NCI-H2107 (cell line): ENCODE results near the gene ACOT11.

ENCODE experiments used
- DNase-seq: peaks from one replicate; lab custom pipeline; 2025; lab: John Stamatoyannopoulos, UW

Gene ACOT11

DNA sequence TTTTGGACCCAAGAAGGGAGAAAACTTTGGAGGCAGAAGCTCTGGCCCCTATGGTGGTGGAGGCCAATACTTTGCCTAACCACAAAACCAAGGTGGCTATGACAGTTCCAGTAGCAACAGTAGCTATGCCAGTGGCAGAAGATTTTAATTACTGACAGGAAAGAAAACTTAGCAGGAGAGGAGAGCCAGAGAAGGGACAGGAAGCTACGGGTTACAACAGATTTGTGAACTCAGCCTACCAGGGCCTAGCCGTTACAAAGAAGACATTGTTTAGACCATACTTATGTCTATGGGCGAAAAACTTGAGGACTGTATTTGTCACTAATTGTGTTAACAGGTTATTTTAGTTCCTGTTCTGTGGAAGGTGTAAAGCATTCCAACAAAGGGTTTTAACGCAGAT, 10.4 kb upstream of the ACOT11 start:
- no peak for DNase-seq

DNA sequence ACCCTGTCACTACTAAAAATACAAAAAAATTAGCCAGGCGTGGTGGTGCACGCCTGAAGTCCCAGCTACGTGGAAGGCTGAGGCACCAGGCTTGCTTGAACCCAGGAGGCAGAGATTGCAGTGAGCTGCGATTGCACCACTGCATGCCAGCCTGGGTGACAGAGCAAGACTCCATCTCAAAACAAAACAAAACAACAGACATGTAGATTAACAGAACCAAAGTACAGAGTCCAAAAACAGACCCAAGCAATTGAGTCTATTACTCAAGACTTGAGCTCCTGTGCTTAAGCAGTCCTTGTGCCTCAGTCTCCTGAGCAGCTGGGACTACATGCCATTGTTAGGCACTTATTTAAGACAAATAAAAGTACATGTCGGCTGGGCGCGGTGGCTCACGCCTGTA, 9.5 kb upstream of the ACOT11 start:
- DNase-seq, result no peak

DNA sequence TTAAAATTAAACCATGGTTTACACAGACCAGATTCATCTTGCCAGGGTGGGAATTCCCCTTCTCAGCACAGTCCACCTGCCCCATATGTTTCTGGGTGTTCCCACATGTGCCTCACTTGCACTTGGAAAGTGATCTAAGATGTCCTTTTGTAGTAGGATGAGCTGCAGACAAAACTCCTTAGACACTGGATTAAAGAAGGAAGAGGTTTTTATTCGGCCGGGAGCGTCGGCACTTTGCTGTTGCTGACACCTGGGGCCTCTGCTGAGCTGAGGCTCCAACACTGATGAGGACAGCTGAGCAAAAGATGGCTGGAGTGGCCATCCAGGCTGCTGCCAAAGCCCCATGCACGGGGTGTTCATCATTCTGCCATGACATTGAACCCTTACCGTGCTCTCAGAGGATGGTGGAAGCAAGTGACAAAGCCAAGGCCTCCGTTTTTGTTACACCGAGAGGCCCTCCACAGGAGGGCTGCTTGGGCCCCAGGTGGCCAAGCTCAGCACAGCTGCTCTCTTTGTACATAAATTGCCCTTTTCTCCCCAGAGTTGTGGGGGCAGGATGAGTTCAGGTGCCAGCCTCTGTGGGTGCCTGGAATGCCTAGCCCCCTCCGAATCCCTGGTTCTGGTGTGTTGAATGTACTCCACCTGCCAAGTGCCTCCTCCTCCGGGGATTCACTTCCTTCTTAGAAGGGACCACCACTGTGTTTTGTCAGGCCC, 7.3 kb upstream of the ACOT11 start:
- no peak for DNase-seq

DNA sequence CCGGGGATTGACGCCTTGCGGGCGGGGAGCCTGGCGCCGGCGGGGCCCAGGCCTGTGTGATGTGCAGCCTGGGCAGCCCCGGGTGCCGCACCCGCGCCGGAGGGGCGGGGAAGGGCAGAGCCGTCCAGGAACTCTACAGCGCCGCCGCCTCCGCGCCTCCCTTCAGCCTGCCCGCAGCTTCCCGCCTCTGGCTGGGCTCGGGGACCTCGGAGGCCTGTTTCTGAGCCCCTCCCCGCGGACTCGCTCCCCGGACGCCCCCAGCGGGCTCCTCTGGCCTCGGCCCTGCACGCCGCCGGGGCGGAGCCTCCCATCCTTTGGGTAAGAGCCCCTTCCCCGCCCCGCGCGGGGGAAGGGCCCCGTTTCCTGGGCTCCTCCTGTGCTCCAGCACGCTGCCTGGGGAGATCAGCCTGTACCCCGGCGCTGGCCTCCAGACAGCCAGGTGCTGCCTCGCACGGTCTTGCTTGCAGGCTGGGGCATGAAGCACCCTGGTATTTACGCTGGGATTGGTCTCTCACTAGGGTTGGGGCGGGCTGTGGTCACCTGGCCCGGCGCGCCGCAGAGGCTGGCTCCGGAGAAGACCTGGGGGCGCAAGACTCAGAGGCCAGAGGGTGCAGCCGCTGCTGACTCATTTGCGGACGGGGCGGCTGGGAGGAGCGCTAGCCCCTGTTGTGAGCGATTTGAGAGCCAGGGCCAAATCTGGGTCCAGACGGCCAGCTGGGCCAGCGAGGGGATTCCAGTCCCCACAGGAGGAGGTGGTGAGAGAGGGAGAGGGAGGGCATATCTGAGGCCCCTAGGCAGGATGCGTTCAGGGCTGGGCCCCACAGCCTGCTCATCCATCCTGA, 5.7 kb upstream of the ACOT11 start:
- DNase-seq, result peak; percentile 71

DNA sequence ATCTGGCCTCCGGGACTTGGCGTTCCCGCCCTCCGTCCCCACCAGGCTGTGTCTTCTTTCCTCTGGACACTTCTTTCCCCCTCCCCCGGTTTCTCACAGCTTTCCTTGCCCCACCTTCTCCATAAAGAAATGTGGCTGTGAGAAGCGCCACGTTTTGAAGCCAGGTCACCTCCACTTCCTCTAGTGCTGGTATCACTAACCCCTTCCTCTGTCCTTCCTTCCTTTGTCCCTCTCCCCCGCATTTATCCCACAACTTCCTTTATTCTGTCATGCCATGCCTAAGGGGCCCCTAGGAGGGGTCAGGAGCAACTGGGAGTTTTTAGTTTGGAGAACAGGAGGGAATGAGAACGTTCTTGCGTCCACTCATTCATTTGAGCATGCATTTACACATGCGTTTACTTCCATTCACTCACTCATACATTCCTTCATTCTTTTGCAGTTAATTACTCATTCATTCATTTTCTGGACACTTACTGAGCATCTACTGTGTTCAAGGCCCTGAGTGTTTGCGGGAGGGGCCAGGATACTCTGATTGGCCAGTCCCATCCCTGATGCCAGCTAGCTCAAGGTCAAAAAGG, 5.0 kb upstream of the ACOT11 start:
- no peak for DNase-seq

DNA sequence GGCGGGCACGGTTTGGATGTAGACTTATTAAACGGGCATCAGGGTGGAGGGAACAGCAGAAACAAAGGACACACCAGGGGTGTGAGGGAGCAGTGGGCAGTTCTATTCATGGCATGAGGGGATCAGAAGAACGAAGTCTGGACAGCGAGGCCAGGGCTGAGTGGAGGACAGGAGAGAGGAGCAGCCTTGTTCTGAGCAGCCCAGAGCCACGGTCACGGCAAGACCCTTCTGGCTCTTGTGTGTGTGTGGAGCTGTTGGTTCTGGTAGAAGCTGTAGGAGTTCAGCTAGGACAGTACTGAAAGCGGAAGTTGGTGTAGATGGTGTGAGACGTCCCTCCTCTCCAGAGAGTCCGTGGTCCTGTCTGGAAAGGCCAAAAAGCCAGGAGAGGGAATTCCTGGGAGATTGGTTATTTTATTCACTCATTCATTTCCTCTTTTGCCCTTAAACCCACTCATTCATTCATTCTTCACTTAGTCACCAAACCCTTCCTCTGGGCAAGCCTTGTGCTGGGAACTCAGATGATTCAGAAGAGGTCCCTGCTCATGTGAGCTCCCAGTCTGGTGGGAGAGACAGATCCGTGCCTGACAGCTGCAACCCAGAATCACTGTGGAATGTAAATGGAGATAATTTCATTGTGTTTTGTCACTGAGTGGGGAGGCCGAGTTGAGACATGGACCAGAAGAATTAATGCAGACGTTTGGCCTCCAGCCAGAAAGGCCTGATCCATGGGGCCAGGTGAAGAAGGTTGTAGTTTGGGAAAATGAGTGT, 4.1 kb upstream of the ACOT11 start:
- DNase-seq, result no peak

DNA sequence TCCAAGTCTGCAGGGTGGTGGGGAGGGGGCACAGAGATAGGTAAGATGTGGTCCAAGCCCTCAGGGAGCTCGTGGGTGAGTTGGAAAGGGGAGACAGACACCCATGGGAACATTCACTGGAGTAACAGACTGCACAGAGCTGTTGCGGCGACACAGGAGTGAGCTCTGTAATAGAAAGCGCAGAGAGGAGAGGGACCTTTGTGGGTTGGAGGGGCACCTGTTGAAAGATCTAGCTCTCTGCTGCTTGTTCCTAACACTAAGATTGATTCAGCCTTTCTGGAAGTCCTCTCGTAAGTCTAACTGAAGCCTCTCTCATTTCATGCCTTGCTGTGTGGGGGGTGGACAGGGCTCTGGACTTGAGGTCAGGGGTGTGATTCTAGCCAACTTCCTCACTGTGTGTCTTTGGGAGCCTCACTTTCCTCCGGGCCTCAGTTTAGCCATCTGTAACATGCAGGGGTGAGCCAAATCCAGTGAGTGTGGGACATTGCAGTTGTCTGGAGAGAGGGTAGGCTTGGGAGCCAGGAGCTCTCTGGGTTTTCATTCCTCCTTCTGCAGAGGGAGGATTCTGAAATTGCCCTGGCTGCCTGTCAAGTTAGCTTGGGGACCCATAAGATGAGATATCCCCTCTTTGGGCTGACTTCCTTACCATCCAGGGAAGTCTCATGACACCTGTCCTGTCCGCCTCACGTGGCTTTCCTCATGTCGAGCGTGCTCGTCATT, 2.0 kb upstream of the ACOT11 start:
- no peak for DNase-seq

DNA sequence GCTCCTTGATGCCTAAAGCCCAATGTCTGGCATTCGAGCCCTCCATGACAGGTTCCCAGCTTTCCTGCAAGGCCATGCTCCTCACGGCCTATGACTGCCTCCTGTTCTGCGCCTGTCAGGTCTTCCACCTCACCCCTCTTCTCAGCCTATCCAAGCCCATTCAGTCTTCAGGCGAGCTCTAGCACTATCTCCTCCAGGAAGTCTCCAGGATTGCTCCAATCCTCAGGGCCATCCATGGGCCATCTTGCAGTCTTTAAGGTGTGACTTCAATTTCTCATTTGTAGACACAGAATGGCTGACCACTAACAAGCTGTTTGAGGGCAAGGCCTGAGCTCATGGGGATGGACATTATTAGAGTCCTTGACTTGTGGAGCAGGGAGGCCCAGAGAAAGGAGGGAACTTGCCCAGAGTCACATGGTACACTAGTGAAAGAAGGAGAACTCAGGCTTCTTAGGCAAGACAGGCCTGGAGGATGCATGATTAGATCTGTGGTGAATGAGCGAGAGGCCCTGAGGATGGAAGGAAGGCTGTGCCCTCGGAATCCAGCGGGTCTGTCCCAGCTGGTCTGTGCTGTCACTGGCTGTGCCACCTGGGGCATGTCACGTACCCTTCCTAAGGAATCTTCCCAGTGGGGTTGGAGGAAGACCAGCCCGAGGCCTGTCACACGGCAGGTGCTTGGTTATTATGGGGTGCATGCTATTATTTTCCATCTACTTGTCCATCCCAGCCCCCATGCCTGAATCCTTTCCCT, 1.2 kb upstream of the ACOT11 start:
- no peak for DNase-seq

DNA sequence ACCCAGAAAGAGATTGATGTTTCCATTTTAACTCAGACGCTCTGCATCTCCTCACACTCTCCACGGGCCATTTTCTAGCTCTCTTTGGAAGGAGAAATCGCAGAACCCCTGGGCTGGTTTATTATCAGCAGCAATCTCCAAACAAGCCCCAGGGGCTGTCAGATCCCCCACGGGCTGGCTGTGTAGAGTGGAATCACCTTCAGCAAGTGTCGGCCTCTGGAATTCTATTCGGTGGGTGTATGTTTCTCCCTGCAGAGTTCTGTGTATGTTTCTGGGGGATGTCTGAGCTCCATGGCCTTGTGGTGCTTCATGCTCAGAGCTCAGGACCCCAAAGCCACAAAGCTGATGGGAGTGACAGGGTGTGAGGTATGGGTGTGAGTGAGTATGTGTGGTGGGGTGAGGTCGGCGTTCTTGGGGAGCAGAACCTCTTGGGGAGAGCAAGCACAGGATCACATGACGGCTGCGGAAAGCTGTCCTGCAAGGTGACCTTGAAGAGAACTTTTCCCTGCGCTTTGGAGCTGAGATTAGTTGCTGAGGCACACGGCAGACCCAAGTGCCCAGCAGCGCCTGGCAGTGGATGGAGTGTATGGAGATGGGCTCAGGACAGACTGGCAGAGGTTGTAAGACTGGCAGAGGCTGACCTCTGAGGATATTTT, 489 bp downstream of the ACOT11 start:
- DNase-seq, result no peak

DNA sequence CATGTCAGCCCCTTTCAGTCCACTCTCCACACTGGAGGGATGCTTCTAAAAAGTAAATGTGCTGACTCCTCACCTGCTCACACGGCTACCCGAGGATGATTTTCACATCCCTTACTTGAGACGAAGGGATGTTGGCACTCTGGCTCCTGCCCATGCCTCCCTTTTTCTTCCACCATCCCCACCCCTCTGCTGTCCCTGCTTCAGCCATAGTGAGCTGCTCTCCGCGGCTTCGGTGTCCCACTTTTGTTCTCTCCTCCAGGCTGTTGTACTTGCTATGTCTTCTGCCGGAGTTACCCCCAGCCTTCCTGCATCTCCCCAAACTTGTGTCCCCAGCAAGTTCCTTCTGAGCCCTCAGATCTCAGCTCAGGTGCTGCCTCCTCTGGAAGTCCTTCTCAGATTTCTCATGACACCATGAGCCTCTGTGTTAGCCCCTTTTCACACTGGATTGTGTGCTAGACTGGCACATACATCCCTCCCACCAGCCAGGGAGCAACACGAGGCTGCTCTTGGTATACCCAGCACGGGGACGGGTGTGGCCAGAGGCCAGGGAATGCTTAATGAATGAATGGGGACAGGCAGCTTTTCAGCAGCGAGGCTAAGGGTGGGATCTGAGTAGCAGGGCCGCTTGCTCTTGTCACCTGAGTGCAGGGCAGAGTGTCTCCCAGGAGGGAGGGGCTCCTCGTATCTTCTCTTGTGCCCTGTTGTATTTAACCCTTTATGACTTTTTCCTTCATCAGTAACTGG, 1.3 kb downstream of the ACOT11 start:
- no peak for DNase-seq

DNA sequence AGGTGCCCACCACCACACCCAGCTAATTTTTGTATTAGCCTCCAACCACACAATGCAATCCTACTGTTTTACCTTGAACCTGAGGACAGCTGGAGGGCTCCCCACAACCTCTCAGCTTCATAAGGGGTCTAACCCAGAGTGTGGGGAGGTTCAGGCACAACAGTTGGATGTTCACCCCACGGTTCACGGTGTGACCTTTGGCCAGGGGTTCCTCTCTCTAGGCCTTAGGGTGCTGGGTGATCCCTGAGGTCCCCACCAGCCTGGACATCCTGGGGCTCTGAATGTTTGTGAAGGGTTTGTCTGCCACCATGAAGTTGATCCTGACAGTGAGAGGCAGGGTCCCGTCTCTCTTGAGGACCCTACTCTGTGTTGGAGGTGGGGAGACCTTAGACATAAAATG, 3.9 kb downstream of the ACOT11 start:
- DNase-seq, result no peak

DNA sequence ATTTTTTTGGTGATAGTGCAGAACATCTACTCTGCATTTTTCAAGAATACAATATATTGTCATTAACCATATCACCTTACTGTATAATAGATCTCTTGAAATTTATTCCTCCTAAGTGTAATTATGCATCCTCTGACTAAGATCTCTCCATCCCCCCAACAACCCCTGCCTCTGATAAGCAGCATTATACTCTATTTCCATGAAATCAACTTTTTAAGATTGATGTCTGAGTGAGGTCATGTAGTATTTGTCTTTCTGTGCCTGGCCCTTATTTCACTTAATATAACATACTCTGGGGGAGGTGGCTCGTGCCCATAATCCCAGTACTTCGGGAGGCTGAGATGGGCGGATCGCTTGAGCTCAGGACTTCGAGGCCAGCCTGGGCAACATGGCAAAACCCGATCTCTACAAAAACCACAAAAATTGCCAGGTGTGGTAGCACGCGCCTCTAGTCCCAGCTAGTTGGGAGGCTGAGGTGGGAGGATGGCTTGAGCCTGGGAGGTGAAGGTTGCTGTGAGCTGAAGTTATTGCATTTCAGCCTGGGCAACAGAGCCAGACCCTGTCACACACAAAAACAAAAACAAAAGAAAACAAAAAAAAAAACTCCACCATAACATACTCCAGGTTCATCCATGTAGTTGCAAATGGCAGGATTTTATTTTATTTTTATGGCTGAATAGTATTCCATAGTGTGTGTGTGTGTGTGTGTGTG, 5.7 kb downstream of the ACOT11 start:
- no peak for DNase-seq

DNA sequence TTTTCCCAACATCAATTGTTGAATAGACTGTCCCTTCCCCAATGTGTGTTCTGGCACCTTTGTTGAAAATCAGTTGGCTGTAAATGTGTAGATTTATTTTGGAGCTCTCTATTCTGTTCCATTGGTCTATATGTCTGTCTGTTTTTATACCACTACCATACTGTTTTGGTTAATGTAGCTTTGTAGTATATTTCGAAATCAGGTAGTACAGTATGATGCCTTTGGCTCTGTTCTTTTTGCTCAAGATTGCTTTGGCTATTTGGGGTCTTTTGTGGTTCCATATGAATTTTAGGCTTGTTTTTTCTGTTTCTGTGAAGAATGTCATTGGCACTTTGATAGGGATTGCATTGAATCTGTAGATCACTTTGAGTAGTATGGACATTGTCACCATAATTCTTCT, 8.1 kb downstream of the ACOT11 start:
- no peak for DNase-seq

DNA sequence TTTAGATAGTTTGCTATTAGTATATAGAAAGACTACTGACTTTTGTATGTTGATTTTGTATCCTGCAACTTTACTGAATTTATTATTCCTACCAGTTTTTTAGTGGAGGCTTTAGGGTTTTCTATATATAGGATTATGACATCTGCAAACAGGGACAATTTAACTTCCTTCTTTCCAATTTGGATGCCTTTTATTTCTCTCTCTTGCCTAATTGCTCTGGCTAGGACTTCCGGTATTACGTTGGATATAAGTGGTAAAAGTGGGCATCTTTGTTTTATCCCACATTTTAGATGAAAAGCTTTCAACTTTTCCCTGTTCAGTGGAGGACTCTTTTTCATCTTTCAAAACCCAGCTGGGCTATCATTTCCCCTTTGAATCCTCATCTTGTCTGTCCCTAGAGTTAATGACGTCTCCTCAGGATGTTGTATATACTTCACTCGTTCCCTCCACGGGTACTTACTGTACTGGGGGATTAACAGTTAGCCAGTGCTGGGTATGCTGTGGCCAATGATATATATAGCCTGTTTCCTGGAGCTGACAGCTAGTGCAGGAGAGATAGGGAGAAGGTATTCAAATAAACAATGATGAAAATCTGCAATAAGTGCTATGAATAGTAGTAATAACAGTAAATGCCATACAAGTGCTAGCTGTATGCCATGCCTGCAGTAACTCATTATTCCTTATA, 9.8 kb downstream of the ACOT11 start:
- no peak for DNase-seq

DNA sequence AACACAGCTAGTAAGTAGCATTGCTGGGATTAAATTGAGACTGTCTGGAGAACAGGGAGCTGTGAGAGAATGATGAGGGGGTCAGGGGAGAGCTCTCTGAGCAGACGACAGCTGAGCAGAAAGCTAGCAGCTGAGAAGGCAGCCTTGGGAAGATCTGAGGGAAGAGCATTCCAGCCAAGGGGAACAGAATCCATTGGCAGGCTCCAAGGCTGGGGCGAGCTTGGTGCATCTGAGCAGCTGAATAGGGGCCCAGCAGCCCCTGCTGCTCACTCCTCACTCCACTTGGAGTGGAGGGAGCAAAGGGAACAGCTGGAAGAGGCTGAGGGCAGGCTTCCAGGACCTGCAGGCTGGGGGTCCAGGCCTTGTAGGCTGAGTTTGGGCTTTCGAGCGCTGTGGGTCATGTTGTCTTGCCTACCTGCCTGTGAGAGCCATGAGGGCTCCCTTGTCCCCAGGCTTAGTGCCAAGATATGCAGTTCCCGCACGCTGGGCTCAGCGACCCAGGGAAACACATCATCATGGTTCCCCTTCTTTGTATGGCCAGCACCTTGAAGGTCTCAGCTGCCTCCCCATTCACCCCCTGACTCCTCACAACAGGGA, 10.5 kb downstream of the ACOT11 start:
- no peak for DNase-seq

DNA sequence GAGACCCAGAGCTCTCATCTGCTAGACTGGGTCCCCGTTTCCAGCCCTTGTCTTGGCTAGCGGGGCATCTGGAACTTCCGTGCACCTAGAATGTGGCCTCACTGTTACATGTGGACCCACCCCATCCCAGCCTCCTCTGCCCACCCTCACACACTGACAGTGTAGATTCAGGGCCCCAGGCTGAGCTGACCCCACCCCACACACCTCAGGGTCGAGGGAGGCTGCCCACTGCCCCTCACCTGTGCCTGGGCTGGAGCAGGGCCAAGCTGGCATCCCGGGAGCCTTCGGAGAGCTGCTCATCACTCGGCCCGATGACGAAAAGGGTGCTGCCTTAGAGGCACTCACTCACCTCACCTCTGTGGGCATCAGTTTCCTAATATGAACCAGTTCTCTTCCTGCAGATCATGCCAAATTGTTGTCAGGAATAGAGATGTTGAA, 11.1 kb downstream of the ACOT11 start:
- no peak for DNase-seq

DNA sequence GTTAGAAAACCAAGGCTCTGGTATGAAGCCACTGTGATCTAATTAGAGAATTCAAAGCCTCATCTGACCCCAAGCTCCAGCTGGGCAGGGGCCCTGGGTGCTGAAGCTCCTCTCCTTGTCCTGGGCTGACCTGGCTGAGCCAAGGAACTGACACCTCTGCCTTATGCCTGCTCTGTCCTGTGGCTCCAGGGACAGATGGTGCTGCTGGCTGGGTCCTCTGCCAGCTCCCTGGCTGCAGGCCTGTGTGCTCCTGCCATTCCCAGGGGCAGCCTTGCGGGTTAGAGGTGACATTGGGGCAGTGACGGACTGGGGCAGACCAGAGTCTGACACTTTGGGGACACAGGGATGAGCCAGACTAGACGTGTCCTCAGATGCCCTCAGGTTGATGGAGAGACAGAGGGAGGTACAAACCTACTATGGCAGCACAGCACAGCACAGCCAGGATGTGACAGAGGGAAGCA, 11.8 kb downstream of the ACOT11 start:
- no peak for DNase-seq
